Measurements from ENCODE around the gene B3GAT1.

The B3GAT1 gene

GRCh38 chr11:134442246-134442645 is 30.2 kb upstream of the B3GAT1 start:
- in situ Hi-C loops (cut with HindIII; ENCODE audit: low sequenced_read_pairs) = no loop called here

- in situ Hi-C loops (cut with HindIII; ENCODE audit: low sequenced_read_pairs) = no loop called here
Measured at GRCh38 chr11:134441706-134442105, 29.7 kb upstream of the B3GAT1 start.

GRCh38 chr11:134441281-134441680 is 29.2 kb upstream of the B3GAT1 start:
- in situ Hi-C loops (cut with HindIII; ENCODE audit: low sequenced_read_pairs) = no loop called here

- in situ Hi-C loops (cut with HindIII; ENCODE audit: low sequenced_read_pairs) = no loop called here
Measured at GRCh38 chr11:134440851-134441250, 28.8 kb upstream of the B3GAT1 start.

GRCh38 chr11:134438542-134439537 is 26.8 kb upstream of the B3GAT1 start:
- in situ Hi-C loops (cut with HindIII; ENCODE audit: low sequenced_read_pairs) = no loop called here

- in situ Hi-C loops (cut with HindIII; ENCODE audit: low sequenced_read_pairs) = no loop called here
Measured at GRCh38 chr11:134437821-134438220, 25.8 kb upstream of the B3GAT1 start.

GRCh38 chr11:134436781-134437180 is 24.7 kb upstream of the B3GAT1 start:
- in situ Hi-C loops (cut with HindIII; ENCODE audit: low sequenced_read_pairs) = no loop called here

GRCh38 chr11:134433806-134434205 is 21.8 kb upstream of the B3GAT1 start:
- in situ Hi-C loops (cut with HindIII; ENCODE audit: low sequenced_read_pairs) = no loop called here

GRCh38 chr11:134433251-134433650 is 21.2 kb upstream of the B3GAT1 start:
- in situ Hi-C loops (cut with HindIII; ENCODE audit: low sequenced_read_pairs) = no loop called here

- in situ Hi-C loops (cut with HindIII; ENCODE audit: low sequenced_read_pairs) = no loop called here
Measured at GRCh38 chr11:134432776-134433175, 20.7 kb upstream of the B3GAT1 start.

- in situ Hi-C loops (cut with HindIII; ENCODE audit: low sequenced_read_pairs) = no loop called here
Measured at GRCh38 chr11:134429106-134429505, 17.1 kb upstream of the B3GAT1 start.

GRCh38 chr11:134425816-134426536 is 13.9 kb upstream of the B3GAT1 start:
- in situ Hi-C loops (cut with HindIII; ENCODE audit: low sequenced_read_pairs) = no loop called here

GRCh38 chr11:134425413-134425812 is 13.4 kb upstream of the B3GAT1 start:
- in situ Hi-C loops (cut with HindIII; ENCODE audit: low sequenced_read_pairs) = no loop called here

- in situ Hi-C loops (cut with HindIII; ENCODE audit: low sequenced_read_pairs) = no loop called here
Measured at GRCh38 chr11:134423106-134423505, 11.1 kb upstream of the B3GAT1 start.

- in situ Hi-C loops (cut with HindIII; ENCODE audit: low sequenced_read_pairs) = no loop called here
Measured at GRCh38 chr11:134417871-134418840, 6.1 kb upstream of the B3GAT1 start.

GRCh38 chr11:134416726-134417125 is 4.7 kb upstream of the B3GAT1 start:
- in situ Hi-C loops (cut with HindIII; ENCODE audit: low sequenced_read_pairs) = no loop called here

- in situ Hi-C loops (cut with HindIII; ENCODE audit: low sequenced_read_pairs) = no loop called here
Measured at GRCh38 chr11:134414766-134415765, 3.0 kb upstream of the B3GAT1 start.

GRCh38 chr11:134413826-134414731 is 2.0 kb upstream of the B3GAT1 start:
- in situ Hi-C loops (cut with HindIII; ENCODE audit: low sequenced_read_pairs) = no loop called here

Data from DLD1 (cell line).